GM18907 (cell line): ENCODE results near the gene SAMM50.
A peak's percentile ranks its signal among the peaks of the same experiment; 100 is the strongest.

ENCODE experiments used
- ATAC-seq: cut with Tn5 transposase; IDR thresholded peaks from one replicate; pipeline ENCODE4 v1.9.1; 2021; ENCODE audit warnings: mild to moderate bottlenecking, moderate library complexity; ENCODE audit not compliant: unreplicated experiment

The SAMM50 gene

DNA sequence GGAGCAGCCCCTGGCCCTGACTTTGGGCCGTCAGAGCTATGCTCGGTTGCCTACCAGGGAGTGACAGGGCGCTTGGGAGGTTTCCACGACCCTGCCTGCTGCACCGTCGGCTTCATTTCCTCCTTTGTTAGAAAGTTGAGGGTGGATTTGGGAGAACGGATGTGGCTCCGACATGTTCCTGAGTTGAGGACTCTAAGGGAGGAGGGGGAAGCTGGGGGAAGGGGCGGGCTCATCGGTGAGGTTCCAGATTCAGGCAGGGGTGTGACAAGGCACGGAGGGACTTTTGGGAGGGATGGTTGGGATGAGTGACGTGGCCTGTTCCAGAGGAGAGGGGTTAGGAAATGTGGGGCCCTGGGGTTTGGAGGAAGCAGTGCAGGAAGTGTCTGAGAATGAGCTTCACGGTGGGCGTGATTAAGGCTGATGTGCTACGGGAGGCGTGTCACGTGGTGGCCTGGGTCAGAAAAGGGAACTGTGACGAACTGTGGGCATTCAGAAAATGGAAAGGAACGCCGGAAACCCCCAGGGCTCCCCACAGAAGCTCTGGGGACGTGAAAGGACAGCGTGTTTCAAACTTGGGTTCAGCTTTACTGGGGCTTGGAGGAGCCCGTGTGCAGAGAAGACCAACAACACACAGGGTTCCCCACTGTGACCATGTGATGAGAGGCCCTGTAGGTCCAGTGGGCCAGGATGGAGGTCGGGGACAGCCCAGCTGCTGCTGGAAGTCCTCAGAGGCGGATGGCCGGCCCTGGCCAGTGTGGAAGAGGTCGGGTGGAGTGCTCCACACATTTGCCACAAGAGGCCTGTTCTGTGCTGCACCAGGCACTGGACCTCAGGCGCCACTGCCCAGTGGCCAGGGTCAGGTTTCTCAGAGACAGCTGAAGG, 71.6 kb downstream of the SAMM50 start:
- peak; percentile 59 for ATAC-seq

DNA sequence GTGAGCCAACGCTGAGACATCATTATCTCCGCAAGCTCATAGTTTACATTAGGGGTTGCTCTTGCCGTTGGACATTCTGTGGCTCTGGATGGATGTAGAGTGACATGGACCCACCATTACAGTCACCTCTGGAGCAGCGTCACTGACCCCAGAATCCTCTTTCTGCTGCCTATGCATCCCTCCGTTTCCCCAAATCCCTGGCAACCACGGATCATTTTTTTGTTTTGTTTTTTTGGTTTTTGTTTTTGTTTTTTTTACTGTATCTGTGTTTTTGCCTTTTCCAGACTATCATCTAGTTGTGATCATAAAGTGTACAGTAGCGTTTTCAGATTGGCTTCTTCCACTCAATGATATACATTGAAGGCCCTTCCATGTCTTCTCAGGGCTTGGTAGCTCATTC, 72.8 kb downstream of the SAMM50 start:
- ATAC-seq: no peak

DNA sequence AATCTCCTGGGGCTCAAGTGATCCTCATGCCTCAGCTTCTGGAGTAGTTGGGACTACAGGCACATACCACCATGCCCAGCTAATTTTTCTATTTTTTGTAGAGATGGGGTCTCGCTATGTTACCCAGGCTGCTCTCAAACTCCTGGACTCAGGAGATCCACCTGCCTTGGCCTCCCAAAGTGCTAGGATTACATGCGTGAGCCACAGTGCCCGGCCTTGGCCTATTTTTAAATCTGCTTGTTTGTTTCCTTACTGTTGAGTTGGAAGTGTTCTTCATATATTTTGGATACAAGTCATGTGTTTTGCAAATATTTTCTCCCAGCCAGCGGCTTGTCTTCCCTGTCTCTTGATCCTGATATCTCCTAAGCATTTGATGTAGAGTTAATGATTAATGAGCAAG, 73.8 kb downstream of the SAMM50 start:
- no peak for ATAC-seq

DNA sequence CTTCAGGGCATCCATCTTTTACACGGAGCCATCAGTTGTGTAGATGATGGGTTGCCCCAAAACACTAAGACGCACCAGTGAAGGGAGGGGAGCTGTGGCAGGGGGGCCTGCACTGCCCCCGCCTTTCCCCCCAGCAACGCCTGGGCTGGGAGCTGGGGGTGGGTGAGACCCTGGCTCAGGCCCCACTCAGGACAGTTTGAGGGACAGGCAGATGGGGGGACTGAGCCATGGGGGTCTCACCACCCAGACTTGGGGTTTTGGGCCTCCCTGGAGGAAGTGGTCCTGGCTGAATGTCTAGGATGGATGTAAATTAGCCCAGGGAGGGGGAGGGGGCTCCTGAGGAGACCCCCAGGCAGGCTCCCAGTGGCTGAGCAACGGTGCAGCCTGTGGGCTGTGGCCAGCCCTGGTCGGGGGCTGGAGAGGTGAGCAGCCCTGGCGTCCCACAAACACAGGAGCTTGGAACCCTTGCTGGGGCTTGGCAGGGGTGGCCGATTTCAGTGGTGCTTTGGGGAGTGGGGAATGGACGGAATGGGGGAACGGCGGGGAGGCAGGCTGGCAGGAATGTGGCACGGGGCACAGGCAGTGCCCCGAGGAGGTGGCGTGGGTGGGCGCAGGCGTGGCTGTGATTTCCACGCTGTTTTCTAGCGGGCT, 74.9 kb downstream of the SAMM50 start:
- no peak for ATAC-seq

DNA sequence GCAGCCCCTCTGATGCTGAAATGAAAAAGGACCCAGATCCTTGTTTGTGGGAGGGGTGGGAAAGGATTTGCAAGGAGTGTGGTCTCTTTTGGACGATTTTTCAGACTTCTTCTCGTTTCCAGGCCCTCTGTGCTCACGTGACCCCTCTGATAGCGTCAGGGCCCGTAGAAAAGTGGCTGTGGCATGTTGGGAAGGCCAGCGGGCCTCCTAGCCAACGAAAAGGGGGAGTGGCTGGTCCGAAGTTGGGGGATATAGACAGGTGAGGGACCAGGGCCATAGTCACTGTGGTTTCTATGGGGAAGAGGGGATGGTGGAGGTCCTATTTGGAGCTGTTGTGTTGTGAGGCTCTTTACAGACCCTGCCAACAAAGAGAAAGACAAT, 75.5 kb downstream of the SAMM50 start:
- no peak for ATAC-seq

DNA sequence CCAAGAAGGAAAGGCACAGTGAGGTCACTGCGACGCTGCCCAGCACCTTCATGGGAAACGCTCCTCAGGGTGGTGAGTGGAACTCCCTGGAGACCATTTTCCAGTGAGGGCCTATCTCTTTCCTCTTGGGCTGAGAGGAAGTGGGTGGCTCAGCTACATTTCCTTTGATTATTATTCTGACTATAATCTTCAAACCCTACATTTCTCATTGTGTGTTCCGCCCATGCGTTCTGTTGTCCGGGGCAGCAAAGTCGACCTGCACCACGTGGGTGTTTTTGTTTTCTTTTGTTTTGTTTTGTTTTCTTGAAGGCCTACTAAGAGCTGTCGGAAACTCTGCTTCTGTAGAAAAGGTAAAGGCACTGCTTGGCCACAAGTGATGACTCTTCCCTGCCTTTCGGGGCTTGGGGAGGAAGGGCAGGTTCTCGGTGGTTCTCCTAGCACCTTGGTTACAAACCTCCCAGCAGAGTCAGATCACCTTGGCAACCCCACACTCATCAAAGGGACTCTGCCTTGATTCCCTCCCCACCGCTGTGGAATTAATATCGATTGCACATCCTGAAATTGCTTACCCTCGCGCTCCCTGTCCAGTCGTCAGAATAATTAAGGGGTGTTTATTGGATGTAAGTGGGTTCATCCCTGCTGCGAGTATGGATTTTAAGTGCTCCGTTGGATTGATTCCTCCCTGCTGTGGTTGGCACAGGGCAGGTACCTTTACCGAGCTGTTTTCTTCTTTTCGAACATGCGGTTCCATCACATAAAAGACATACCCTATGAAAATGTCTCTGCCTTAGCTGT, 76.1 kb downstream of the SAMM50 start:
- ATAC-seq: no peak

DNA sequence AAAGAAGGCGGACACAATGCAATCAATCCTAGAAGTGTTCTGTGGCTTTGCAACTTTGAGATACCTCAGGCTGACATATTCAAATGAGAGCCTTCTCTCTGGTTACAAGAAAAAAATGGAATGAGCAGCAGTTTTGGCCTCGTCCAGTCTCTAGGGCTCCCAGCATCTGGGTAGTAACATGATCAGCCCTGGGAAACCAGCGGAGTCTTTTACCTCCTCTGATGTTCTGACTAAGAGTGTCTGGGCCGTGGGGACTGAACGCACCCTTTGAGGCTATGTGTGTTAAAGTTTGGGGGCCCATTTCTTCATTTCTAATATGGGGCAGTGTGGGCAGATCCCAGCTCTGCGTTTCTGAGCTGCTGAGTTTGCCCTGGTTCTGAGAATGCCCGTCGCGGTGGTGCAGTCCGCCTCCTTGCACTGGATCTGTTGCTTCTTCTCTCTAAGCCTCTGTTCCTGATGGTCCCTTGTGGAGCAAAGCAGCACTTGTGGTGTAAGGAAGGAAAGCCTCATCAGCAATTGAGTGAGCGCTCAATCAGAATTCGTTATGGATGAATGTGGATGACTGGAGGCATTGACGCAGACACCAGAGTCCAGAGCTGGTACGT, 77.0 kb downstream of the SAMM50 start:
- ATAC-seq: no peak

DNA sequence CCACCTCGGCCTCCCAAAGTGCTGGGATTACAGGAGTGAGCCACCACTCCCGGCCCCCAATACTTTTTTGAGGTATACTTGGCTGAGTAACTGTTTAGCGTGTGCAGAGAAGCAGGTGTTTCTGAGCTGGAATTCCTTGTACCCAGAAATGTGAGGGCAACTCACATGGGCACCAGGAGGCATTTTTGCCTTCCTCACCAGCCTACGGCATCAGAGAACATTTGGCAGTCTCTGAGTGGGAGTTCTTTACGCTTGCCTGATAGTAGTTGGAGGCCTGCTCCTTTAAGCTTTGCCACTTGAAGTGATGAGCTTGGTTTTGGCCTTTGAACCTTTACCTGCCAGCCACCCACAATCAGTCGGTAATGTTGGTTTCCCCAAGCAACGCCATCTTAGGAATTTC, 78.0 kb downstream of the SAMM50 start:
- ATAC-seq: no peak

DNA sequence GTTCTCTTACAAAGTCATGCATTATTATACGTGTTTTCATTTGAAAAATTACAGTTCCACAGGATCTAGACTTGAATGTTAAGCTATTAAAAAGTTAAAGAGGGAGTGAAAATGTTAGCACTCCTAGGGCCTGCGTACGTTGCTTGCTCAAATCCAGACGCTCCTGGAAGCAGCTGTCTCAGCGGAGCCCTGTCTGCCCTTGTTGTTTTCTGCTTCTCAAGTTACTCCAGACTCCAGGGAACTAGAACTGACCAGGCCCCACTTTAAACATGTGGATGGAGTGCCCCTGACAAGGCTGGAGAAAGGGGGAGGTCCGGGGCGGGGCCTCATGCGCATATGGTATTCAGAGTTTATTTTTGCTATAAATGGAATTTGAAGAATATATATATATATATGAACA, 78.5 kb downstream of the SAMM50 start:
- ATAC-seq: no peak

DNA sequence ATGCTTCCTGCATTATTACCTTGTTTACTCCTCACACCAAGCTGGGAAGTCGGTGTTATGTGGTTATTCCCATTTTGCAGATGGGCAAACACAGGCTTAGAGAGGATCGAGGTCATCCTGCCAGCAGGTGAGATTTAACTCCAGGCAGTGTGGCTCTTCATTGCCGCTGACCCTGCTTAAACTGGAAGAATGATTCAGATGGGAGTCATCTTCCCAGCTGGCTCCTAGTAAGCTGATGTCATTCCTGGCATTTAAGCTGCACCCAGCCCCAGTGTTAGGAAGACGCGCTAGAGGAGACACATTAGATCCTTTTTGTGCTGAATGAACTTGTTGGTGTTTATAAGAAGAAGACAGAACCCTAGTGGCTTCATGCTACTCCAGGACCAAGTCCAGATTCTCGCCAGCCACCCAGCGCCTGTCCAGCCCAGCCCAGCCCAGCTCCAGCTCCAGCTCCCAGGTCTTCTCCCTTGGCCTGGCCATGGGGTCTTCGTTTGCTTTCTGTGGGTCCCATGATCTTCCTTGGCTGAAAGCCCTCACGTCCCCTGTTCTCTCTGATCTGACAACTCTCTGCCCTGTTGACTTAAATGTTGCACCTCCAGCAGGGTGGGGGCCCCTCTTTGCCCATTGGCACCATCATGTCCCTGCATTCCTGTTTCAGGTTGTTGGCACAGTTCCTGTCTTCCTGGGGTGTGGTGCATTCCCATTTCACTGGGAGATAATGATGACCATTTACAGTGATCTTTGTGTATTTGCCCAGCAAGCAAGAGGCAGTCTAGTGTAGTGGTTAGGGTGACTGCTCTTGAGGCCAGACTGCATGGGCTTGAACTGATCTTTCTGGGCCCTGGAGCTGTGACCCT, 82.5 kb downstream of the SAMM50 start:
- ATAC-seq: no peak

DNA sequence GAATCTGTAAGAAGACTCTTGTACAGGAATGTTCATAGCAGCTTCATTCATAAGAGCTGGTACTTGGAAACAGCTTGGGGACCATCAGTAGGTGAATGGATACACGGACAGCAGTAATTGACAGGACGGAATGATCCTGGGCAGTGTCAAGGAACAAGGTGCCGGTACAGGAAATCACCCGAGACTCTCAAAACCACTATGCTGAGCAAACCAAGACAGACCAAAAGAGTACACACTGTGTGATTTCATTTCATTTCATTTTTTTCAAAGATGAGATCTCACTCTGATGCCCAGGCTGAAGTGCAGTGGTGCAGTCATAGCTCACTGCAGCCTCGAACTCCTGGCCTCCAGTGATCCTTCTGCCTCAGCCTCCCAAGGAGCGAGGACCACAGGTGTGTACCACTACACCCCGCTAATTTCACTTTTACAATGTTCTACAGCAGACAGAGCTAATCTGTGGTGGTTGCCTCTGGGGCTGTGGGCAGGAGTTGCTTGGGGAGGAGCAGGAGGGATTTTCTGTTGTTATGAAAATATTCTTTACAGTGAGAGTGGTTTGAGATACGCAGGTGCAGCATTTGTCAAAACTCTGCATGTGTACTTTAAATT, 84.4 kb downstream of the SAMM50 start:
- no peak for ATAC-seq

DNA sequence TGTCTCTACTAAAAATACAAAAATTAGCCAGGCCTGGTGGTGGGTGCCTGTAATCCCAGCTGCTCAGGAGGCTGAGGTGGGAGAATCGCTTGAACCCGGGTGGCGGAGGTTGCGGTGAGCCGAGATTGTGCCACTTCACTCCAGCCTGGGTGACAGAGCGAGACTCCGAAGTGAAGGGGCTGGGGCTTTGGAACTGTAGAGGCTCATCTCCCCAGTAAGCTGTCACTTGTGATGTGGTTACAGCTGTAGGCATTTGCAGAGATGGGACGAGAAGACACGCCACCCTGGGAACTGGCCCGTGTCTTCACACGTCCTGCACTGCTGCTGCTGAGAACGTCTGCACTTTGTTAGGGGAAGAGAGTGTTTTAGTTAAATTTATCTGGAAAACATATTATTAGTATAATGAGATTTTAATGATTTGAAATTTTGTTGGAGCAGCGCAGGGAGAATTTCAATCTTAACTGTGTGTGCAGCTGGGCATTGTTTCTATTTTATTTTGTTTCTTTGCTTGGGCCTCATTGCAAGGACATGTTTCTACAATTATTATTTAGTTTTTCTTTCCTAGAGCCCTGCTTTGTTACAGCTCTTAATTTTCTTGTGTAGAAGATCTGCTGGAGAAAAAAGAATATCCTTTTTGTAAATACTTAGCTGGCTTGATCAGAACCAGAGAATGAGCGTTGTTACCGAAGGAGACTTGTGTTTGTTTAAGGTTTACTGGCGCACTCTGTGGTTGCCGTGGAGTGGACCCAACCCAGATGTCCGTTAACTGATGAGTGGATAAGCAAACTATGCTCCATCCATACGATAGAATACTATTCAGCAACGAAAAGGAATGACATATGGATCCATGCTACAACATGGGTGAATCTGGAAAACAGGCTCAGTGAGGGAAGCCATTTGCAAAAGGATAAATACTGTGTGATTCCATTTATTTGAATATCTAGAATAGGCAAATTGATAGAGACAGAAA, 87.3 kb downstream of the SAMM50 start:
- peak; percentile 58 for ATAC-seq

DNA sequence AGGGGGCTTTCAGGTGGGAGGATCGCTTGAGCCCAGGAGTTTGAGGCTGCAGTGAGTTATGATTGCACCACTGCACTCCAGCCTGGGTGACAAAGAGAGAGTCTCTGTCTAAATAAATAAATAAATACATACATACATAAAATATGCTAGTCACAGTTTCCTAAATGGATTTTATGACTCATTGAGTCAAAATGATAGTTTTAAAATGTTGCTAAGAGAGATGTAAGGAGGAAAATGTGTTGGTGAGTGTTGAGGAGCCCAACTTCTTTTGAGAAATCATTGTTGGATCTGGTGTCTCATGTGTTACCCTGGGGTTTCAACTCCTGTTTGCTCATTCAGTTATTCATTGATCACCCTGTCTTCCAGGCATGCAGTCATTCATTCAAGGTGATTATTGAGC, 89.9 kb downstream of the SAMM50 start:
- ATAC-seq: no peak
